SK-N-MC (cell line): ENCODE results near the gene ADH5.

Experiments used
- DNase-seq: peaks from one replicate; pipeline ENCODE4 v3.0.0-alpha.2; 2011; ENCODE audit warnings: low read depth, low spot score
- H3K27ac ChIP-seq: fragments of 200-600 bp; sonication (generic); 2 replicates; pipeline ENCODE4 v1.5.1; 2016; ENCODE audit warnings: mixed run types
- H3K36me3 ChIP-seq: fragments of 200-600 bp; sonication (generic); 2 replicates; pipeline ENCODE4 v1.6.1; 2017; ENCODE audit warnings: antibody characterized with exemption, low read length, mixed read lengths; ENCODE audit not compliant: insufficient read depth
- H3K4me3 ChIP-seq: fragments of 200-600 bp; sonication (generic); 2 replicates; pipeline ENCODE4 v1.5.1; 2016
- H3K9ac ChIP-seq: fragments of 200-600 bp; sonication (generic); 2 replicates; pipeline ENCODE4 v1.8.0; 2017; ENCODE audit warnings: mixed run types, mixed read lengths; ENCODE audit not compliant: insufficient read length
- H3K9me3 ChIP-seq: fragments of 200-600 bp; sonication (generic); 2 replicates; pipeline ENCODE4 v1.6.1; 2017; ENCODE audit warnings: low read depth, mild to moderate bottlenecking, antibody characterized with exemption, low read length, moderate library complexity, mixed read lengths
- EZH2 ChIP-seq: fragments of 200-600 bp; sonication (generic); IDR thresholded peaks from one replicate; pipeline ENCODE4 v1.6.1; 2017; ENCODE audit warnings: antibody characterized with exemption
- FOXP2 ChIP-seq: optimal IDR thresholded peaks from 2 replicates; pipeline ENCODE3; 2011; ENCODE audit warnings: mild to moderate bottlenecking, moderate library complexity; ENCODE audit not compliant: insufficient read depth; ENCODE audit errors: extremely low read length, control extremely low read depth
- POLR2AphosphoS5 ChIP-seq: IDR thresholded peaks from 2 replicates; pipeline ENCODE4 v1.6.1; 2012; ENCODE audit warnings: mild to moderate bottlenecking, low read depth, low read length, borderline replicate concordance

ADH5 gene

GRCh38 chr4:99088481-99089365 lies at the start of gene ADH5:
ADH5 (minus strand) TSS chr4:99088788; CDS start chr4:99088700, 88 bp downstream.
- TF ChIP-seq EZH2 (no peak), POLR2AphosphoS5 (peak; percentile 99)
- peaks cover 18% of the 10 kb centered on the region for H3K36me3 ChIP-seq
- H3K9me3 ChIP-seq, result no peaks in the 10 kb centered on the region
- H3K9ac ChIP-seq, result peak within 1 kb of the TSS; percentile 93
- peak within 1 kb of the TSS; percentile 87 for H3K27ac ChIP-seq
- DNase-seq, result peak; percentile 65
- H3K4me3 ChIP-seq, result peak within 1 kb of the TSS; percentile 99

- no peaks in the 10 kb centered on the region for H3K9me3 ChIP-seq
- no peaks in the 10 kb centered on the region for H3K36me3 ChIP-seq
- TF ChIP-seq EZH2 (no peak), POLR2AphosphoS5 (no peak), FOXP2 (no peak)
- H3K4me3 ChIP-seq, result no peak overlapping the region
- DNase-seq, result no peak
- no peak overlapping the region for H3K9ac ChIP-seq
- H3K27ac ChIP-seq, result no peak overlapping the region
Observed at GRCh38 chr4:99136329-99136728, 47.7 kb upstream of the ADH5 start.

GRCh38 chr4:99135541-99136162 lies 47.1 kb upstream of the ADH5 start:
- Histone ChIP-seq H3K9me3 (no peaks in the 10 kb centered on the region), H3K36me3 (no peaks in the 10 kb centered on the region), H3K4me3 (no peak overlapping the region), H3K27ac (no peak overlapping the region), H3K9ac (no peak overlapping the region)
- no peak for DNase-seq
- TF ChIP-seq FOXP2, result no peak
- no peak for TF ChIP-seq POLR2AphosphoS5
- TF ChIP-seq EZH2, result no peak

GRCh38 chr4:99134586-99134985 lies 46.0 kb upstream of the ADH5 start:
- H3K4me3 ChIP-seq, result no peak overlapping the region
- H3K9me3 ChIP-seq, result no peaks in the 10 kb centered on the region; the same call in 1 of the 2 replicates
- H3K36me3 ChIP-seq, result no peaks in the 10 kb centered on the region
- H3K27ac ChIP-seq, result no peak overlapping the region
- no peak for DNase-seq
- no peak for TF ChIP-seq FOXP2
- TF ChIP-seq POLR2AphosphoS5, result no peak
- no peak for TF ChIP-seq EZH2
- no peak overlapping the region for H3K9ac ChIP-seq

- Histone ChIP-seq H3K36me3 (no peaks in the 10 kb centered on the region), H3K9me3 (no peaks in the 10 kb centered on the region; the same call in 1 of the 2 replicates), H3K4me3 (no peak overlapping the region), H3K9ac (no peak overlapping the region), H3K27ac (no peak overlapping the region)
- no peak for DNase-seq
- TF ChIP-seq POLR2AphosphoS5, result no peak
- no peak for TF ChIP-seq EZH2
- TF ChIP-seq FOXP2, result no peak
Observed at GRCh38 chr4:99131378-99131777, 42.8 kb upstream of the ADH5 start.

GRCh38 chr4:99126376-99126775 lies 37.8 kb upstream of the ADH5 start:
- H3K4me3 ChIP-seq, result no peak overlapping the region
- no peak for TF ChIP-seq EZH2
- no peak for TF ChIP-seq FOXP2
- TF ChIP-seq POLR2AphosphoS5, result no peak
- no peaks in the 10 kb centered on the region; the same call in 1 of the 2 replicates for H3K9me3 ChIP-seq
- H3K9ac ChIP-seq, result no peak overlapping the region
- no peak for DNase-seq
- H3K27ac ChIP-seq, result no peak overlapping the region
- H3K36me3 ChIP-seq, result no peaks in the 10 kb centered on the region

- H3K27ac ChIP-seq, result no peak overlapping the region
- no peaks in the 10 kb centered on the region for H3K9me3 ChIP-seq
- H3K4me3 ChIP-seq, result no peak overlapping the region
- no peaks in the 10 kb centered on the region for H3K36me3 ChIP-seq
- H3K9ac ChIP-seq, result no peak overlapping the region
- DNase-seq, result no peak
- TF ChIP-seq FOXP2, result no peak
- TF ChIP-seq EZH2, result no peak
- TF ChIP-seq POLR2AphosphoS5, result no peak
Observed at GRCh38 chr4:99121008-99121407, 32.4 kb upstream of the ADH5 start.

GRCh38 chr4:99120501-99120900 lies 31.9 kb upstream of the ADH5 start:
- H3K9ac ChIP-seq, result no peak overlapping the region
- H3K36me3 ChIP-seq, result no peaks in the 10 kb centered on the region
- DNase-seq, result no peak
- TF ChIP-seq EZH2, result no peak
- no peak for TF ChIP-seq FOXP2
- TF ChIP-seq POLR2AphosphoS5, result no peak
- H3K27ac ChIP-seq, result no peak overlapping the region
- H3K9me3 ChIP-seq, result no peaks in the 10 kb centered on the region
- H3K4me3 ChIP-seq, result no peak overlapping the region
